ENCODE results near the gene ETS1.

DNA sequence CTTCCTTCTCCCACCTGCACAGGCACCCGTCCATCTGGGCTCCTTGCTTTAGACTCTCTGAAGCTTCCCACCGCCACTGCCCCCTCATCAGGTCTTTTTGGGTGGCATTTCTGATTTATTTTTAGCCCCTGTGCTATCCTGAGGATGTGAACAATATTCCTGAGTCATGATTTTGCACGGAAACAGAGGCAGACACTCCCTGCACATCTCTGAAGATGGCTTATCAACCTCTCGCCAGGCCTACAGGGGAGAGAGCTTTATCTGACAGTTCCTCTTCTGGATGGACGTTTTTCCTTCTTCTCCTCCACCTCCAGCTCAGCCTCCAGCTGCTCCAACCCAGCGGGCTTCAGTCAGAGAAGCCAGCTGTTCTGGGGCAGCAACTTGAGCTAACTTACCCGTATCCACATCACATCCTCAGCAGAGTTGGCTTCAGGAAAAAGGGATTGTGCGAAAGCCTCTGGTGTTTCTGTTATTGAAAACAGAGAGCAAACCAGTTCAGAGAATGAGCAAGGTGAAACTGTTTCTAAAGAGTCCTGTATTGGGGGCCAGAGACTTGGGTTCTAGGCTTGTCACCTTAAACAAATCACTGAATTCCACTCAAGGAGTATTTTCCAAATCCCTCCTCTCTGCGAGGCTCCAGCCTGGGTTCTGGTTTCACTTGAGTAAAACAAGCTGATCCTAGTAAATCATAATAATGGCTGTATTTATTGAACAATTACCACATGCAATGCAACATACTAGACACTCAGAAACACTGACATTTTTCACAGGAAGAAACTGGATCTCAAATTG is 33.1 kb upstream of the ETS1 start:
- TF ChIP-seq, protein P1, sequence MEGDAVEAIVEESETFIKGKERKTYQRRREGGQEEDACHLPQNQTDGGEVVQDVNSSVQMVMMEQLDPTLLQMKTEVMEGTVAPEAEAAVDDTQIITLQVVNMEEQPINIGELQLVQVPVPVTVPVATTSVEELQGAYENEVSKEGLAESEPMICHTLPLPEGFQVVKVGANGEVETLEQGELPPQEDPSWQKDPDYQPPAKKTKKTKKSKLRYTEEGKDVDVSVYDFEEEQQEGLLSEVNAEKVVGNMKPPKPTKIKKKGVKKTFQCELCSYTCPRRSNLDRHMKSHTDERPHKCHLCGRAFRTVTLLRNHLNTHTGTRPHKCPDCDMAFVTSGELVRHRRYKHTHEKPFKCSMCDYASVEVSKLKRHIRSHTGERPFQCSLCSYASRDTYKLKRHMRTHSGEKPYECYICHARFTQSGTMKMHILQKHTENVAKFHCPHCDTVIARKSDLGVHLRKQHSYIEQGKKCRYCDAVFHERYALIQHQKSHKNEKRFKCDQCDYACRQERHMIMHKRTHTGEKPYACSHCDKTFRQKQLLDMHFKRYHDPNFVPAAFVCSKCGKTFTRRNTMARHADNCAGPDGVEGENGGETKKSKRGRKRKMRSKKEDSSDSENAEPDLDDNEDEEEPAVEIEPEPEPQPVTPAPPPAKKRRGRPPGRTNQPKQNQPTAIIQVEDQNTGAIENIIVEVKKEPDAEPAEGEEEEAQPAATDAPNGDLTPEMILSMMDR (IDR thresholded peaks at IDR 0.05): no peak
- no peak for TF ChIP-seq POLR2A (IDR thresholded peaks at IDR 0.05)
